Astrocyte of the cerebellum (primary cell): ENCODE measurements around the gene PARD3B.
A peak's percentile ranks its signal among the peaks of the same experiment; 100 is the strongest.

Experiments
- DNase-seq: peaks from one replicate; pipeline ENCODE4 v3.0.0-alpha.2; 2011; ENCODE audit warnings: low read depth
- H3K4me3 ChIP-seq: 2 replicates; pipeline ENCODE4 v1.5.1; 2011; ENCODE audit warnings: mild to moderate bottlenecking, low read depth, low read length, moderate library complexity
- CTCF ChIP-seq: IDR thresholded peaks from 2 replicates; pipeline ENCODE4 v1.5.1; 2012; ENCODE audit warnings: low read length, low read depth, moderate library complexity, mild to moderate bottlenecking; ENCODE audit errors: missing control alignments
- in situ Hi-C: cut with HindIII; loops from 2 replicates; pipeline ENCODE4 v1.10.0; 2017; ENCODE audit warnings: low sequenced_read_pairs

Gene PARD3B

DNA sequence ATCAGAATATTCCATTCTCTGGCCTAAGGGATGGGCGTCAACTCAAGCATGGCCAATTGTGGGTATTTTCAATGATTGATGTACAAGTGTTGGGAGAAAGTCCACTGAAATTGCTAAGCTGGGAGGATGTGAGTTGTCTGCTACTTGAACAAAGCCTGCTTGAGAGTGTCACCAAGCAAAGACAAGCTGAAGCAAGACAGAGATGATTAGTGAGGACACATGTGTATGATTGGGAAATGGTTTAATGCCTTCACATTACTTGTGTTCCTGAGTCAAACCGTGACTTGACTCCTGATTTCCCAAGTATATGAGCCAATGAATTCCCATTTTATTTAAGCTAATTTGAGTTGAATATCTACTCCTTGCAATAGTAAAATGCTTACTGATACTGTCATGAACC, 1113.3 kb downstream of the PARD3B start:
- no peak overlapping the region for H3K4me3 ChIP-seq
- no peak for TF ChIP-seq CTCF
- in situ Hi-C loops: no loop called here
- DNase-seq: no peak

- in situ Hi-C loops: no loop called here
- no peak overlapping the region for H3K4me3 ChIP-seq
- DNase-seq: no peak
- no peak for TF ChIP-seq CTCF
Measured at GRCh38 chr2:205659922-205660321, 1114.6 kb downstream of the PARD3B start.

- in situ Hi-C loops: no loop called here
- no peak for TF ChIP-seq CTCF
- no peak overlapping the region for H3K4me3 ChIP-seq
- peak; percentile 80 for DNase-seq
Measured at GRCh38 chr2:205660521-205661124, 1115.3 kb downstream of the PARD3B start.

DNA sequence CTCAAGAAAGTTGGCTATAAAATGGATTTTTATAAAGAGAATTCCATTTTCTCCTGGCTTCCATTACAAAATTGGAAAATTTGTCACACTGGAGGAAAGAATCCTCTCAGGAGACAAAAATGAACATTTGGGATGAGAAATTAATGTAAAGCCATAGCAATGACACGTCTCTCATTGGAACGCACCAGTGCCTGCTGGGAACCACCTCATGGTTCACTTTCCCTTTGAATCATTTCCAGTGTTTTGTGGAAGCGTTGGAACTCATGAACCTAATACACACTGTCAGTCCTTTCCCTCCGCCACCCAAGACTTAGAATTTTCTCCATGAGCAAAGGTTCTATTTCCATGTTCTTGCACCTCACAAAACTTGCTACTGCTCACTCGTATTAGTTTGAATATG, 1116.0 kb downstream of the PARD3B start:
- DNase-seq: no peak
- in situ Hi-C loops: no loop called here
- no peak for TF ChIP-seq CTCF
- H3K4me3 ChIP-seq: no peak overlapping the region

DNA sequence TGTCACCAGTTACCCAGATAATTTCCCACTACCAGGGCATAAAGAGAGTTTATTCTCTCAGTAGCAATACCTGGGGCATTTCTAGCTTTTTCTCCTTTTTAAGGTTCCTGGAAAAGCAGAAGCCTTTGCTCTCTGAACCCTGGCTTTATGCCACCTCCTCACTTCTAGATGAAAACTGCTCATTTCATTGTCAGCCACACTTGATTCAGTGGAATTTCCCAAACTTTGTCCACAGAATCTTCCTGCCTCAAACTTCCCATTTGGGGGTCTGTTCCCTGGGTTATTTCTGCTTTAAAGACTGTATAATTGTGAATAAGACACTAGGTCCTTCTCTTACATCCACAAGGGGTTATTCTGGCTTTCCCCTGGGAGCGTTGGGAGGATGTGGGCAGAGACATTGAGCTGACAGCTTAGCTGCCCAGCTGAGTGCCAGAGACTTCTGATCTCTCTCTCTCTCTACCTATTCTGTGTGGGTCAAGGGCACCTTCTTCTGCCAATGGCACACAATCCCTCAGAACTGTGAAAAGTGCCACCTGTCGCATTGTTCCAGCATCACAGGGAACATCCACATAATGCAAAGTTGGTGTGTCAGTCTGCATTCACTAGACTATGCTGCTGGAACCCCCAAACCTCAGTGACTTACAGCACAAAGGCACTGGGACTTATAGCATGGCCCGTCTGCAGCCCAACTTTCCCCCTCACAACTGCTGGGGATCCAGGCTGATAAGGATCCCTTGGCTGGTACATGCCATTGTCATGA, 1117.1 kb downstream of the PARD3B start:
- no peak overlapping the region for H3K4me3 ChIP-seq
- in situ Hi-C loops: no loop called here
- DNase-seq: no peak
- no peak for TF ChIP-seq CTCF

- no peak for DNase-seq
- no peak for TF ChIP-seq CTCF
- in situ Hi-C loops: no loop called here
Measured at GRCh38 chr2:205665791-205666190, 1120.5 kb downstream of the PARD3B start.

More at GRCh38 chr2:205665791-205666190, 1120.5 kb downstream of the PARD3B start:
- H3K4me3 ChIP-seq: no peak overlapping the region
